CD1c-positive myeloid dendritic cell (primary cell): ENCODE measurements around the gene STAMBPL1.
A peak's percentile ranks its signal among the peaks of the same experiment; 100 is the strongest.
"Not testable (repeated sequence)": the region's sequence is repeated elsewhere in the genome, so short reads cannot be mapped to it uniquely, and the experiment has no call there.

Experiments
- DNase-seq: peaks from one replicate; pipeline ENCODE4 v3.0.0-alpha.2; 2016; ENCODE audit errors: extremely low spot score

The STAMBPL1 gene

DNA sequence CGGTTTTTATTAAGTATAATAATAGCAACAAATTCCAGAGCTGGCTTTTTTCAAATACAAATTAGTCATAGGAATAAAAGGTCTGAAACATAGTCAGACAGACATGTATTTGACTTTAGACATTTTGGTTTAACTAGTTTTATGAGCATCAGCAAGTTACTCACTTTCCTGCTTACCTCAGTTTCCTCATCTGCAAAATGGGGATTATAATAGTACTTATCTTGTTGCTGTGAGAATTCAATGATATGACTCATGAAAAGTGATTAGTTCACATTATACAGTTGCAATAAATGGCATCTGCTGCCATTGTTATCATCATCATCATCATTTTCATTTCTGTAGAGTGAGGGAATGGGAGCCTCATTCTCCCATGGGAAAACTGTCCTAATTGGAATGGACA is 39.0 kb downstream of the STAMBPL1 start:
- no peak for DNase-seq

DNA sequence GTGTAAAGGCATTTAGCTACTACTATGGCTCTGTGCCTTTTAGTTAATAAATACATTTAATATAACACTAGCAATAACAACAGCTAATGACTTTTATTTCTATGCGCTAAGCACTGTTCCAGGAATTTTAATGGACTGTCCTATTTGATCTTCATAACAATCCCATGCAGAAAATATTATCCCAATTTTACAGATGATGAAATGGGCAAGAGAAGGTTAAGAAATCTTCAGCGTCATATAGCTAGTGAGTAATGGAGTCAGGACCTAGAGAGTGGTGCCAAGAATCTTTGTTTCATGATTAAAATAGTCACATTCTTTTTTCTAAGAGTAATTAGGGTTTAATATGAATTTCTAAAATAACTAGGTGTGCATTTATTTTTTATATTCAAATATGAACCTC is 40.2 kb downstream of the STAMBPL1 start:
- no peak for DNase-seq

- no peak for DNase-seq
Measured at GRCh38 chr10:88920986-88921593, 41.0 kb downstream of the STAMBPL1 start.

DNA sequence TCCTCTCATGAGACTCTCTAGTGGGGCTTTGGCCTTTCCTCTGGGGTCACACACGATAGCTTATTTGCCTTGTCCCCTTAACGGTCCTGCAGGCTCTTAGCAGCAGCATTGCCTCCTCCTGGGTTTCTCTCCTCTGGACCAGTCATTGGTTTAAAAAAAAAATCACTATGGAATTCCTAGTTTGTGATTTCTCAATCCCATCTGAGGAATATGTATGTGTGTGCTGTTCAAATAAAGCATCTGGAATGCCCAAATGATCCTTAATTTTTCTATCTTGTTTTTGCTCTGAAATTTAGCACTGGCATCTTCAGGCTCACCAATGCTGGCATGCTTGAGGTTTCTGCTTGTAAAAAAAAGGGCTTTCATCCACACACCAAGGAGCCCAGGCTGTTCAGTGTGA is 42.0 kb downstream of the STAMBPL1 start:
- DNase-seq: no peak

GRCh38 chr10:88923520-88923919 is 43.5 kb downstream of the STAMBPL1 start:
- no peak for DNase-seq

DNA sequence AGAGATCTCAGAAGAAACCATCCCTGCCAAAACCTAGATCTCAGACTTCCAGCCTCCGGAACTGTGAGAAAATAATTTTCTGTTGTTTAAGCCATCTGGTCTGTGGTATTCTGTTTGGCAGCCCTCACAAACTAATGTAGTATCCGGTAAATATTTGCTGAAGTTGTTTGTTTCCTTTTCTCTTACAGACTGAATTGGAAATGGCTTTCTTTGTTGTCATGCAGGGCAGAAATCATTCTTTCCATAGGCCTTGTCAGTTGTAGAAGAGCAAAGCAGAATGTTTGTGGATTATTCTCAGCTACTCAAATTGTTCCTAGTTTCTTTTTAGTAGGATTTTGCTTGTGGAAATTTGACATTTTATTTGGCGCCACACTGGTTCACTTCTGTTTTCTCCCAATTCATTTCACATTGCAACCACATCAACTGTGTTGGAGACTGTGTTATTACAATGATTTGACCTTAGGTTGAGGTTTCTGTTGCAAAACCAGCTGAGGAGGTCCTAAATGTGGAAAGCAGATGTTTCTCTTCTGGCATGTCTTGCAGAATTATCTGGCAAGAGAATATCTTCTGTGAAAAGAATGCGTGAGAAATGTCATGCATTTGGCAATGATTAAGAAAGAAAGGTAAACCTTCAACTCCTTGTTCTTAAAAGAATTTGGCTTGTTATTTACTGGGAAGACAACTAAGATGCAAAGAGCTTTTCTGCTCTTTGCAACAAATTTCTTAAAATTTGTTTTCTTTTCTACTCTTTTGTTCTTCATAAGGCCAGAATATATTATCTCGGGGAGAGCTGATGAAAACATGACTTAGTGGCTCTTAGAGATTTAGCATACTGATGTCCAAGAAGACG is 46.7 kb downstream of the STAMBPL1 start:
- DNase-seq: no peak

GRCh38 chr10:88927416-88927690 is 47.3 kb downstream of the STAMBPL1 start:
- no peak for DNase-seq

DNA sequence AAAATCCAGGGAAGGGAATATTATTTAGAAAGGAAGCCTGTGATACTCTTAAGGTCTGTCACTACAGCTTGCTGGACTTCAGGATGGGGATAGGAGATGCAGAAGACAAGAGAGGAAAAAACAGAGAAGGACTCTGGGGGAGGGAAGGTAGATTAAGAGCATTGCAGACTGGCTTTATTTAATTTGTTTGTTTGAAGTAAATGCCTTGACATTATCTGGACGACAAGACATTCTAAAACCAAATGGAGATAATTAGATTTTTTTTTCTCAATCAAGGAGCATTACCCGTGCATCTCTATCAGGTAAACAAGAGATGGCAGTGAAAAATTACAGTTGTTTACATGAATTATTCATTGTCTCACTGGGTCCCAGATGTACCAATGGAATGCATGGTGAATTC is 48.2 kb downstream of the STAMBPL1 start:
- no peak for DNase-seq

GRCh38 chr10:88931548-88931947 is 51.5 kb downstream of the STAMBPL1 start:
- DNase-seq: no peak

DNA sequence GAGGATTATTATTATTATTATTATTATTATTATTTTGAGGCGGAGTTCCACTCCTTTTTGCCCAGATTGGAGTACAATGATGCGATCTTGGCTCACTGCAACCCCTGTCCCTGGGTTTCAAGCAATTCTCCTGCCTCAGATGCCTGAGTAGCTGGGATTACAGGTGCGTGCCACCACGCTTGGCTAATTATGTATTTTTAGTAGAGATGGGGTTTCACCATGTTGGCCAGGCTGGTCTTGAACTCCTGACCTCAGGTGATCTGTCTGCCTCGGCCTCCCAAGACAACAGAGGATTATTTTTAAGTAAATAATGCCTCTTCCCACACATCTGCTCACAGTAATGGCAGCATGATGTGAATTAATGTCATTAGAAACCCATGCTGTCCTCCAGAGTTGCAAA is 52.0 kb downstream of the STAMBPL1 start:
- DNase-seq: not testable (repeated sequence)

DNA sequence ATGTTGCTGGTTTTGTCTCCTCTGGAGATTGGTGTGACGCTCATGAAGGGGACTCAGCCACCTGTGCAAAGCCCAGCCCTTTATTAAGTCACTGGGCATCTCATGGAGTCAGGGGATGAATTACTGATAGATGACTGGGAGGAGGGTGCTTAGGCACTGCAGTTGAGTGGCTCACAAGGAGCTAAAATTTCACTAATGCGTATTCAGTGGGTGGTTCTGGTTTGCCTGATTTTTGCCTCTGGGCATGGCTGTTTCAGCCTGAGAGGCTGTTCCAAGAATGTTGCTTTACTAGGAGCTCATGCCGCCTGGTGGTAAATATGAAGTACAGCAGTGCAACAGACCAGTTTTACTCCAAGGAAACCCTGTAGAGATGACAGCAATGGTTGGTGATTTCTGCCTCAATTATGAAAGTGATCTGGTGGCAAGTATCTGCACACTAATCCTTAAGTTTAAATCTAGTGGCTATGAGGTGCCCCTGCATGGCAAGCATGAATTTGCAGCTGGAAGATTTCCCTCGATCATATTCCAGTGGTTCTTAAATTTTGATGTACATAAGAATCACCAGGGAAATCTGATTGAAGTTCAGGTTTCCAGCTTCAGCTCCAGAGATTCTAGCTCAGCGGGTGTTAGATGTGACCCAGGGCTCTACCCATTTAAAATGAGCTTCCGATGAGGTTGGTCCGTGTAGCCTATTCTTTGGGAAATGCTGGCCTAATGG is 52.7 kb downstream of the STAMBPL1 start:
- DNase-seq: peak; percentile 66

DNA sequence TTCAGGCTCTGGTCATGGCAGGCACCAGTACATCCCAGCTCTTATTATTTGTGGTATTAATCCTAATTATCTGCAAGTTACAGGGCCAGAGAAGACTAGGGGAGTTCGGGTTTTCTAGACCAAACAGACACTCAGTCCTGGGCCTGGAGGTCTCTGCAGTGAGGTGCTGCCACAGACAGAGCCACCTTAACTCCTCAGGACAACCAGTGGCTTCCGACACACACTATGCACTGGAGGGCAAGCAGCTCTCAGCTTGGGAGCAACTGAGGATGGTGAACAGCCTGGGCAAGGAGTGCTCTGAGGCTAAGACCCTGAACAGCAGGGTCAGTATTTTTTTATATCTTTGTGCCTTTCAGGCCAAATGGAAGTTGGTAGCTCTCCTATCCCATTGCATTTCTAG is 53.5 kb downstream of the STAMBPL1 start:
- DNase-seq: no peak

- peak; percentile 77 for DNase-seq
Measured at GRCh38 chr10:88934900-88935672, 55.0 kb downstream of the STAMBPL1 start.

DNA sequence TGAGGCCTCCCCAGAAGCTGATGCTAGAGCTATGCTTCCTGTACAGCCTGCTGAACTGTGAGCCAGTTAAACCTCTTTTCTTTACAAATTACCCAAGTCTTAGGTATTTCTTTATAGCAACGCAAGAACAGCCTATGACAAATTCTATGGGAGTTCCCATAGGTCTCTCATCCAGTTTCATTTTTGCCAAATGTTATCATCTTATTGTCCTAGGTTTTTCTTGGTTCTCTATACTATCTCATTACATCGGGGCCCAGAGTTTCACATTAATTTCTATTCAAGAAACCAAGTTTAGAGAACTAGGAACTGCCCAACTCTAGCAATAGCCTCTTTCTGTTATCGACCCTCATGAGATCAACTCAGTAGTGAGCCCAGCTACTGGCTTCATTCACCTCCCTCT is 56.6 kb downstream of the STAMBPL1 start:
- DNase-seq: no peak

- no peak for DNase-seq
Measured at GRCh38 chr10:88938039-88938438, 58.0 kb downstream of the STAMBPL1 start.

DNA sequence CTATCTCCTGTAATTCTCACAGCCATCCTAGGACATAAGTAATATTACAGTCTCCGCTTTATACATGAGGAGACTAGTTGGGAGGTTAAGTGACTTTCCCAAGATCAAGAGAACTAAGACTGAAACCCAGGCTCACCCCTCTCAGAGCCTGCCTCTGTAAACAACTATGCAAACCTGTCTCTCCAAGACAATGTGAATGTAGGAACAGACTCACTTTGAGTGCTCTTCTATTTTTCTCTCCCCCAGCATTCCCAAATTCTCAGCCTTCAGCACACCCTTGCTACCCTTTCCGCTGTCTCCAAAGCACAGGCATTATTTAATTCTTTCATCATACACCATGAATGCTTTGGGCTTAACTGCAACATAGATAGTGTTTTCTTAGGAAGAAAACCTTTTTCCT is 58.9 kb downstream of the STAMBPL1 start:
- no peak for DNase-seq

DNA sequence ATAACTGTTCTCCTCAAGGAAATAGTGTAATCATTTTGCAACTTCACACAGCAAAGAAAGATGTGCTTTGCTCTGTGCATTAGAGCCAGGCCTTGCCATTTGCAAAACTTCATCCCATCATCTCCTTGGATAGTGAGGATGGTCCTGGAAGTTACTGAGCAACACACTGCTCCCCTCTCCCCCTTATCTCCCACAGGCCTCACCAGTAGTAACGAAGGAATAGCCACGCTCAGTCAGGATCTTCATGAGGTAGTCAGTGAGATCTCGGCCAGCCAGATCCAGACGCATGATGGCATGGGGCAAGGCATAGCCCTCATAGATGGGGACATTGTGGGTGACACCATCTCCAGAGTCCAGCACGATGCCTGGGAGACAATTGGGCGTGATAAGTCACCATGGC is 61.0 kb downstream of the STAMBPL1 start:
- no peak for DNase-seq

DNA sequence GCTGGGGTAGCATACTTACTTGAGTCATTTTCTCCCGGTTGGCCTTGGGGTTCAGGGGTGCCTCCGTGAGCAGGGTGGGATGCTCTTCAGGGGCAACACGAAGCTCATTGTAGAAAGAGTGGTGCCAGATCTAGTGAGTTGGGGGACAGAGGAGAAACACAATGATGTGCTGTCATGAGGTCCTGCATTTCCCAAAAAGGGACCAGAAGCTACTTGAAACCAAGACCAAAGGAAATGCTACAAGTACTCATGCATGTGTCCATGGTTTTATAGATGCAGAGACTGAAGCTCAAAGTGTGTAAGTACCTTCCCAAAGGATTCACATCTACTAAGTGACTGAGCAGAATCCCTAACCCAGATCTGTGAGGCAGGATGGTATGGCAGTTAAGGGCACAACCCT is 63.7 kb downstream of the STAMBPL1 start:
- DNase-seq: no peak

DNA sequence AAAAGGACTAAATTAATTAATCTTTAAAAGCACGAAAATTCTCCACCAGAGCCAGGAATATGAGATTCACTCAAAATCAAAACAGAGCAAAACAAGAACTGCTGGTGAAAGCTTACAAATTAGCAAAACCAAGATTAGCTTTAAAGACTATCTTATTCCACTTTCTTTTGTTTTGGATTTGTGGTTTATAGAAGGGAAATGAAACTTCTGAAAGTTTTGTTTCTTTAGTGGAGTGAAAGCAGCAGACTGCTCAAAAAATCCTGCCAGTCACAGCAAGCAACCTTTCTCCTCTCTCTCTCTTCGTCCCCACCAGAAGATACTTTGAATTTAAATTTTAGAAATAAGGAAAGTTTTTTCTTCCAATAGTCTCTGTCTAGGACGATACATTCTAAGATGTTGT is 64.8 kb downstream of the STAMBPL1 start:
- DNase-seq: peak; percentile 40

- no peak for DNase-seq
Measured at GRCh38 chr10:88946200-88946599, 66.2 kb downstream of the STAMBPL1 start.

- DNase-seq: no peak
Measured at GRCh38 chr10:88946965-88947590, 67.0 kb downstream of the STAMBPL1 start.

GRCh38 chr10:88949051-88949450 is 69.0 kb downstream of the STAMBPL1 start:
- DNase-seq: no peak
